CD4-positive, alpha-beta T cell (primary cell): Measurements from ENCODE around the gene EMP1. TPM values are rescaled to one million over a fixed set of nuclear protein-coding genes. Genes with fewer than 3 reads are reported as not detected.

Source experiments
- ATAC-seq: fragments of 200-7000 bp; cut with Tn5 transposase; one replicate; pipeline ENCODE4 v1.10.0; 2022; ENCODE audit warnings: mild to moderate bottlenecking; ENCODE audit not compliant: poor library complexity
- CTCF ChIA-PET: fragments of 350-600 bp; sonication (Branson Sonifier 250); formaldehyde crosslinking; loops from one replicate; lab custom pipeline; 2021; ENCODE audit warnings: antibody characterized with exemption, inconsistent platforms; lab: Charles Lee
- POLR2A ChIA-PET: fragments of 350-600 bp; sonication (Branson Sonifier 250); formaldehyde crosslinking; loops from one replicate; lab custom pipeline; 2021; ENCODE audit warnings: antibody characterized with exemption, inconsistent platforms; lab: Charles Lee
- DNase-seq, 14 experiments: peaks; one replicate each; pipeline ENCODE4 v3.0.0-alpha.2; 2013 to 2020; ENCODE audit warnings: mixed read lengths in 2 of 14
- H3K27ac ChIP-seq, 2 donors: one replicate each; pipeline versions ENCODE4 v1.5.1 to v1.7.0; 2013; ENCODE audit warnings: low read length in 2 of 2, low read depth in 1 of 2, mild to moderate bottlenecking in 1 of 2
- H3K27me3 ChIP-seq, 2 experiments: 1 replicate in 1 of 2; 2 replicates in 1 of 2; pipeline versions ENCODE4 v1.6.1 to v1.7.0; 2013; ENCODE audit warnings: low read length in 2 of 2, control low read depth in 1 of 2, mild to moderate bottlenecking in 1 of 2, moderate library complexity in 1 of 2; ENCODE audit not compliant: insufficient read depth in 2 of 2, control insufficient read depth in 1 of 2
- H3K36me3 ChIP-seq: one replicate; pipeline ENCODE4 v1.6.1; 2013; ENCODE audit warnings: low read length, control low read depth; ENCODE audit not compliant: insufficient read depth
- H3K4me1 ChIP-seq: one replicate; pipeline ENCODE4 v1.6.1; 2013; ENCODE audit warnings: low read length, control low read depth; ENCODE audit not compliant: insufficient read depth
- H3K4me3 ChIP-seq: one replicate; pipeline ENCODE4 v1.5.1; 2013; ENCODE audit warnings: mild to moderate bottlenecking, low read length, moderate library complexity
- H3K9me3 ChIP-seq, 2 experiments: 1 replicate in 1 of 2; 2 replicates in 1 of 2; pipeline versions ENCODE4 v1.6.1 to v1.7.0; 2013; ENCODE audit warnings: low read length in 2 of 2, mild to moderate bottlenecking in 2 of 2, control low read depth in 1 of 2, moderate library complexity in 1 of 2; ENCODE audit not compliant: control insufficient read depth in 1 of 2, insufficient read depth in 1 of 2
- H3K27ac Mint-ChIP-seq: one replicate; pipeline ENCODE4 v1.8.0; 2020; ENCODE audit warnings: mixed read lengths
- H3K27me3 Mint-ChIP-seq: one replicate; pipeline ENCODE4 v1.8.0; 2021; ENCODE audit warnings: mixed read lengths
- H3K36me3 Mint-ChIP-seq: one replicate; pipeline ENCODE4 v1.8.0; 2021; ENCODE audit warnings: low read depth, mixed read lengths
- H3K4me1 Mint-ChIP-seq: one replicate; pipeline ENCODE4 v1.8.0; 2021; ENCODE audit warnings: low read depth, mixed read lengths
- H3K4me3 Mint-ChIP-seq: one replicate; pipeline ENCODE4 v1.8.0; 2020; ENCODE audit warnings: mild to moderate bottlenecking, mixed read lengths
- H3K9me3 Mint-ChIP-seq: one replicate; pipeline ENCODE4 v1.8.0; 2020; ENCODE audit warnings: mixed read lengths
- intact Hi-C, 2 experiments: fragments of 100-400 bp; cut with DNase I in 1 of 2; cut with micrococcal nuclease in 1 of 2; formaldehyde crosslinking; loops; one replicate each; pipeline versions ENCODE4 v1.15.1 to v1.9.0; 2023 to 2025; cut with DNase I, micrococcal nuclease
- polyA plus RNA-seq, 2 donors: library from polyadenylated mRNA; unstranded; fragments of 120-200 nt; gene quantifications; one replicate each; pipeline ENCODE4 v1.2.1, GENCODE V29; 2013
- total RNA-seq, 174 experiments: library from RNA in 2 of 174; stranded (reverse) in 2 of 174; gene quantifications; one replicate each; pipeline ENCODE4 v1.2.3 and lab custom pipeline; 2021 to 2026
- TF ChIP-seq, protein P1 (sequence below): fragments of 200-600 bp; IDR thresholded peaks from one replicate; pipeline ENCODE4 v1.8.0; 2022; ENCODE audit warnings: antibody characterized with exemption, mild to moderate bottlenecking

The EMP1 gene
- total RNA-seq = 1 to 10 TPM; 9.0 to 9.1 TPM
- 0.81 TPM for polyA plus RNA-seq (2013, experiment 1 of 2)
- 5.4 TPM for polyA plus RNA-seq (2013, experiment 2 of 2)
- total RNA-seq (lab: John Stamatoyannopoulos, UW) = 0.31 to 99.1 (median 12.9) reads per million in 172 experiments

DNA sequence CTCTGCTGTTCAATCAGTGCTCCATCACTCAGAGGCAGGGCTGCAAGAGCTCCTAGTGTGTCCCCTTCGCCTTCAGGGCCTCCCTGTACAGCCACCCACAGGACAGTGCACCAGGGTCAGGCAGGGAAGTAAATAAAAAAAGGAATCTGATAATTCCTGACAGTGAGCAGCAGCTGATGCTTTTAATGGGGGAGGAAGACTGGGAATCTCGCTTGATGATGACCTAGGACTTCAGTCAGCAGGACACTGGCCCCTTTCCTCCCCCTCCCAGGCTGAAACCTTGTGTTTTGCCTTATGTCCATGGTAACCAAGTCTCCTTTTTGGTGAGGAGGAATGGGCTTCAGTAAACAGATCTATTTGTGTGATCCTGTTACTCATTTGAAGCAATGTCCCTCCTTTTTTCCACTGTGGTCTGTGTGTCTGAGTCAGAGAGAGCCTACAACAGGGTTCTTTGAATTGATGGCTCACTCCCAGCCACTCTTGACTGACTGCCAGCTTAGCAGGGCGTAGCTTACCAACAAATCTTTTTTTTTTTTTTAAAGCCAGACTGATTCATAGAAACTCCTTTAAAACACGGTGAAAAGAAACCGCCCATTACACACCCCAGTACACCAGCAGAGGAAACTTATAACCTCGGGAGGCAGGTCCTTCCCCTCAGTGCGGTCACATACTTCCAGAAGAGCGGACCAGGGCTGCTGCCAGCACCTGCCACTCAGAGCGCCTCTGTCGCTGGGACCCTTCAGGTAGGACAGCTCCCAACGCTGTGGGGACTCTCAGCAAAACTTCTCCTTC, at the start of gene EMP1:
TSS of gene EMP1 (plus strand) at position 597 of the 792 bp plus-strand sequence. CDS start 14,785 bp downstream, outside the sequence.
- ChIA-PET POLR2A (interaction anchor here (0.6 to 1.4 kb wide), 7 partner anchors 10 to 1327 kb away, joined by 3 to 4 read pairs (median 3); no protein-coding TSS in a partner anchor), CTCF (interaction anchor here (0.6 to 2.0 kb wide), 5 partner anchors 15 to 1800 kb away, joined by 3 to 10 read pairs (median 4); no protein-coding TSS in a partner anchor)
- TF ChIP-seq, protein P1, sequence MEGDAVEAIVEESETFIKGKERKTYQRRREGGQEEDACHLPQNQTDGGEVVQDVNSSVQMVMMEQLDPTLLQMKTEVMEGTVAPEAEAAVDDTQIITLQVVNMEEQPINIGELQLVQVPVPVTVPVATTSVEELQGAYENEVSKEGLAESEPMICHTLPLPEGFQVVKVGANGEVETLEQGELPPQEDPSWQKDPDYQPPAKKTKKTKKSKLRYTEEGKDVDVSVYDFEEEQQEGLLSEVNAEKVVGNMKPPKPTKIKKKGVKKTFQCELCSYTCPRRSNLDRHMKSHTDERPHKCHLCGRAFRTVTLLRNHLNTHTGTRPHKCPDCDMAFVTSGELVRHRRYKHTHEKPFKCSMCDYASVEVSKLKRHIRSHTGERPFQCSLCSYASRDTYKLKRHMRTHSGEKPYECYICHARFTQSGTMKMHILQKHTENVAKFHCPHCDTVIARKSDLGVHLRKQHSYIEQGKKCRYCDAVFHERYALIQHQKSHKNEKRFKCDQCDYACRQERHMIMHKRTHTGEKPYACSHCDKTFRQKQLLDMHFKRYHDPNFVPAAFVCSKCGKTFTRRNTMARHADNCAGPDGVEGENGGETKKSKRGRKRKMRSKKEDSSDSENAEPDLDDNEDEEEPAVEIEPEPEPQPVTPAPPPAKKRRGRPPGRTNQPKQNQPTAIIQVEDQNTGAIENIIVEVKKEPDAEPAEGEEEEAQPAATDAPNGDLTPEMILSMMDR = no peak
- intact Hi-C loops = loop anchor here in 1 of 2 experiments (1.0 kb wide), 1 partner anchor 95 kb away; no protein-coding TSS in a partner anchor
- H3K4me3 ChIP-seq = peak within 1 kb of the TSS; percentile 46
- H3K4me1 Mint-ChIP-seq = peaks cover 21% of the 10 kb centered on the region
- peak within 1 kb of the TSS; percentile 70 for H3K27ac Mint-ChIP-seq
- ATAC-seq = peak; percentile 91
- H3K36me3 Mint-ChIP-seq = no peaks in the 10 kb centered on the region
- no peaks in the 10 kb centered on the region for H3K9me3 ChIP-seq
- H3K4me3 Mint-ChIP-seq = peak within 1 kb of the TSS; percentile 83
- no peak within 1 kb of the TSS for H3K27ac ChIP-seq
- H3K27me3 Mint-ChIP-seq = no peaks in the 10 kb centered on the region
- no peaks in the 10 kb centered on the region for H3K27me3 ChIP-seq
- DNase-seq = peak; percentile 20 to 89 (median 68)
- H3K36me3 ChIP-seq = no peaks in the 10 kb centered on the region
- no peaks in the 10 kb centered on the region for H3K9me3 Mint-ChIP-seq
- peaks cover 18% of the 10 kb centered on the region for H3K4me1 ChIP-seq

- intact Hi-C loops = no loop called here
- H3K9me3 ChIP-seq = no peaks in the 10 kb centered on the region
- no peaks in the 10 kb centered on the region for H3K27me3 Mint-ChIP-seq
- no peak overlapping the region for H3K27ac Mint-ChIP-seq
- ChIA-PET POLR2A (no interaction called here), CTCF (no interaction called here)
- H3K4me1 ChIP-seq = peaks cover 17% of the 10 kb centered on the region
- H3K36me3 ChIP-seq = no peaks in the 10 kb centered on the region
- no peaks in the 10 kb centered on the region for H3K36me3 Mint-ChIP-seq
- no peak overlapping the region for H3K27ac ChIP-seq
- H3K9me3 Mint-ChIP-seq = no peaks in the 10 kb centered on the region
- no peak overlapping the region for H3K4me3 ChIP-seq
- peaks cover 22% of the 10 kb centered on the region for H3K4me1 Mint-ChIP-seq
- H3K4me3 Mint-ChIP-seq = no peak overlapping the region
- H3K27me3 ChIP-seq = no peaks in the 10 kb centered on the region
- DNase-seq (no peak), ATAC-seq (no peak)
- TF ChIP-seq, protein P1 = no peak
These were observed 48.6 kb upstream of the EMP1 start for GRCh38 chr12:13147688-13148484.

DNA sequence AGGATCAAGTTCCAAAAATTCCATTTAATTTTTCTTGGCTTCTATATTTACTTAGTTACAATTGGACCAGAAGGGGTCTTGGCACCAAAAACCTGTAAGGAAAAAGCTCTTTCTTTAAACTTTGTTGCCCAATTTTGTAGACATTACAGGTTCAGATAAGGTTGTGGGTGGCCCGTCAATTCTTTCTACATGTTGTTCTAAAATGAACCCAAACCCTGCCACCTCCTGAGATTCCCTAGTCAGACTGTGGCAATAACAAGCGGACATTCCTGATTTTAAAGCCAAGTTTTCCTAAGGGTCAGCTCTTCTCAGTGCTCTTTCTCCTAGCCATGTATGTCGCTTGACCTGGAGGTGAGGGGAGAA, 48.1 kb upstream of the EMP1 start:
- intact Hi-C loops = no loop called here
- no peaks in the 10 kb centered on the region for H3K27me3 ChIP-seq
- Mint-ChIP-seq H3K36me3 (no peaks in the 10 kb centered on the region), H3K27ac (no peak overlapping the region), H3K9me3 (no peaks in the 10 kb centered on the region), H3K4me3 (no peak overlapping the region), H3K4me1 (peaks cover 21% of the 10 kb centered on the region), H3K27me3 (no peaks in the 10 kb centered on the region)
- H3K9me3 ChIP-seq = no peaks in the 10 kb centered on the region
- H3K27ac ChIP-seq = no peak overlapping the region
- ChIA-PET POLR2A (no interaction called here), CTCF (no interaction called here)
- H3K36me3 ChIP-seq = no peaks in the 10 kb centered on the region
- ATAC-seq = no peak
- H3K4me3 ChIP-seq = no peak overlapping the region
- H3K4me1 ChIP-seq = peaks cover 17% of the 10 kb centered on the region
- TF ChIP-seq, protein P1 = no peak
- no peak for DNase-seq
